Measurements from ENCODE around the gene PHEX. TPM values are rescaled to one million over a fixed set of nuclear protein-coding genes. Genes with fewer than 3 reads are reported as not detected.
"Not testable (repeated sequence)": the region's sequence is repeated elsewhere in the genome, so short reads cannot be mapped to it uniquely, and the experiment has no call there.

PHEX gene
- total RNA-seq, 1 donor from 2014 or later = 7.6 TPM

- Mint-ChIP-seq H3K4me3 (ENCODE audit: low read depth) (no peak overlapping the region), H3K27ac (no peak overlapping the region), H3K4me1 (ENCODE audit: low read depth) (no peaks in the 10 kb centered on the region), H3K27me3 (ENCODE audit: low read depth) (no peaks in the 10 kb centered on the region), H3K9me3 (no peaks in the 10 kb centered on the region), H3K36me3 (ENCODE audit: low read depth) (no peaks in the 10 kb centered on the region)
- DNase-seq (ENCODE audit: low spot score) = no peak
- intact Hi-C loops (cut with micrococcal nuclease) = no loop called here
Observed at GRCh38 chrX:22246620-22247019, 214.5 kb downstream of the PHEX start.

- Mint-ChIP-seq H3K9me3 (no peaks in the 10 kb centered on the region), H3K4me1 (ENCODE audit: low read depth) (no peaks in the 10 kb centered on the region), H3K4me3 (ENCODE audit: low read depth) (no peak overlapping the region), H3K27ac (no peak overlapping the region), H3K27me3 (ENCODE audit: low read depth) (no peaks in the 10 kb centered on the region), H3K36me3 (ENCODE audit: low read depth) (no peaks in the 10 kb centered on the region)
- DNase-seq (ENCODE audit: low spot score) = no peak
- intact Hi-C loops (cut with micrococcal nuclease) = no loop called here
Observed at GRCh38 chrX:22247169-22247568, 215.0 kb downstream of the PHEX start.

- Mint-ChIP-seq H3K4me3 (ENCODE audit: low read depth) (no peak overlapping the region), H3K27ac (no peak overlapping the region), H3K9me3 (no peaks in the 10 kb centered on the region), H3K4me1 (ENCODE audit: low read depth) (no peaks in the 10 kb centered on the region), H3K36me3 (ENCODE audit: low read depth) (no peaks in the 10 kb centered on the region), H3K27me3 (ENCODE audit: low read depth) (no peaks in the 10 kb centered on the region)
- intact Hi-C loops (cut with micrococcal nuclease) = no loop called here
- DNase-seq (ENCODE audit: low spot score) = no peak
Observed at GRCh38 chrX:22248401-22248800, 216.3 kb downstream of the PHEX start.

- Mint-ChIP-seq H3K4me1 (ENCODE audit: low read depth) (no peaks in the 10 kb centered on the region), H3K27me3 (ENCODE audit: low read depth) (no peaks in the 10 kb centered on the region), H3K27ac (no peak overlapping the region), H3K4me3 (ENCODE audit: low read depth) (no peak overlapping the region), H3K36me3 (ENCODE audit: low read depth) (no peaks in the 10 kb centered on the region), H3K9me3 (no peaks in the 10 kb centered on the region)
- intact Hi-C loops (cut with micrococcal nuclease) = no loop called here
- no peak for DNase-seq (ENCODE audit: low spot score)
Observed at GRCh38 chrX:22249371-22249770, 217.2 kb downstream of the PHEX start.

GRCh38 chrX:22268706-22269105, 236.6 kb downstream of the PHEX start:
- no peak for DNase-seq (ENCODE audit: low spot score)
- no peaks in the 10 kb centered on the region for H3K9me3 Mint-ChIP-seq
- no peaks in the 10 kb centered on the region for H3K36me3 Mint-ChIP-seq (ENCODE audit: low read depth)
- no peak overlapping the region for H3K4me3 Mint-ChIP-seq (ENCODE audit: low read depth)
- intact Hi-C loops (cut with micrococcal nuclease) = no loop called here
- H3K4me1 Mint-ChIP-seq (ENCODE audit: low read depth) = no peaks in the 10 kb centered on the region
- no peaks in the 10 kb centered on the region for H3K27me3 Mint-ChIP-seq (ENCODE audit: low read depth)
- H3K27ac Mint-ChIP-seq = no peak overlapping the region

GRCh38 chrX:22272613-22273012, 240.5 kb downstream of the PHEX start, which contains the start of gene CBLL2:
TSS of gene CBLL2 (plus strand) at chrX:22272913. CDS start at chrX:22272992, 79 bp downstream.
- no peak within 1 kb of the TSS for H3K4me3 Mint-ChIP-seq (ENCODE audit: low read depth)
- no peaks in the 10 kb centered on the region for H3K36me3 Mint-ChIP-seq (ENCODE audit: low read depth)
- no peak within 1 kb of the TSS for H3K27ac Mint-ChIP-seq
- no peaks in the 10 kb centered on the region for H3K4me1 Mint-ChIP-seq (ENCODE audit: low read depth)
- H3K27me3 Mint-ChIP-seq (ENCODE audit: low read depth) = no peaks in the 10 kb centered on the region
- DNase-seq (ENCODE audit: low spot score) = no peak
- H3K9me3 Mint-ChIP-seq = no peaks in the 10 kb centered on the region
- intact Hi-C loops (cut with micrococcal nuclease) = no loop called here

GRCh38 chrX:22273714-22274317, 241.7 kb downstream of the PHEX start:
- Mint-ChIP-seq H3K27me3 (ENCODE audit: low read depth) (no peaks in the 10 kb centered on the region), H3K9me3 (no peaks in the 10 kb centered on the region), H3K36me3 (ENCODE audit: low read depth) (no peaks in the 10 kb centered on the region), H3K4me3 (ENCODE audit: low read depth) (no peak overlapping the region), H3K4me1 (ENCODE audit: low read depth) (no peaks in the 10 kb centered on the region), H3K27ac (no peak overlapping the region)
- intact Hi-C loops (cut with micrococcal nuclease) = no loop called here
- no peak for DNase-seq (ENCODE audit: low spot score)

- intact Hi-C loops (cut with micrococcal nuclease) = no loop called here
- no peak for DNase-seq (ENCODE audit: low spot score)
- Mint-ChIP-seq H3K4me3 (ENCODE audit: low read depth) (no peak overlapping the region), H3K27ac (no peak overlapping the region), H3K36me3 (ENCODE audit: low read depth) (no peaks in the 10 kb centered on the region), H3K4me1 (ENCODE audit: low read depth) (no peaks in the 10 kb centered on the region), H3K9me3 (no peaks in the 10 kb centered on the region), H3K27me3 (ENCODE audit: low read depth) (no peaks in the 10 kb centered on the region)
Observed at GRCh38 chrX:22276781-22277180, 244.7 kb downstream of the PHEX start.

- Mint-ChIP-seq H3K4me1 (ENCODE audit: low read depth) (no peaks in the 10 kb centered on the region), H3K9me3 (no peaks in the 10 kb centered on the region), H3K4me3 (ENCODE audit: low read depth) (no peak overlapping the region), H3K27me3 (ENCODE audit: low read depth) (no peaks in the 10 kb centered on the region), H3K27ac (no peak overlapping the region), H3K36me3 (ENCODE audit: low read depth) (no peaks in the 10 kb centered on the region)
- no peak for DNase-seq (ENCODE audit: low spot score)
- intact Hi-C loops (cut with micrococcal nuclease) = no loop called here
Observed at GRCh38 chrX:22278375-22278774, 246.2 kb downstream of the PHEX start.

- H3K27me3 Mint-ChIP-seq (ENCODE audit: low read depth); H3K9me3 Mint-ChIP-seq; H3K27ac Mint-ChIP-seq; H3K4me3 Mint-ChIP-seq (ENCODE audit: low read depth); H3K36me3 Mint-ChIP-seq (ENCODE audit: low read depth); H3K4me1 Mint-ChIP-seq (ENCODE audit: low read depth); DNase-seq (ENCODE audit: low spot score); intact Hi-C loops (cut with micrococcal nuclease): not testable (repeated sequence)
Observed at GRCh38 chrX:22289209-22289608, 257.1 kb downstream of the PHEX start.

GRCh38 chrX:22296871-22297270, 264.7 kb downstream of the PHEX start:
- H3K27ac Mint-ChIP-seq = no peak overlapping the region
- no peaks in the 10 kb centered on the region for H3K4me1 Mint-ChIP-seq (ENCODE audit: low read depth)
- no peaks in the 10 kb centered on the region for H3K36me3 Mint-ChIP-seq (ENCODE audit: low read depth)
- no peaks in the 10 kb centered on the region for H3K27me3 Mint-ChIP-seq (ENCODE audit: low read depth)
- no peak overlapping the region for H3K4me3 Mint-ChIP-seq (ENCODE audit: low read depth)
- DNase-seq (ENCODE audit: low spot score) = no peak
- no peaks in the 10 kb centered on the region for H3K9me3 Mint-ChIP-seq
- intact Hi-C loops (cut with micrococcal nuclease) = no loop called here

- intact Hi-C loops (cut with micrococcal nuclease) = no loop called here
- H3K9me3 Mint-ChIP-seq = no peaks in the 10 kb centered on the region
- no peak for DNase-seq (ENCODE audit: low spot score)
- H3K4me3 Mint-ChIP-seq (ENCODE audit: low read depth) = no peak overlapping the region
- no peak overlapping the region for H3K27ac Mint-ChIP-seq
- H3K36me3 Mint-ChIP-seq (ENCODE audit: low read depth) = no peaks in the 10 kb centered on the region
- H3K4me1 Mint-ChIP-seq (ENCODE audit: low read depth) = no peaks in the 10 kb centered on the region
- no peaks in the 10 kb centered on the region for H3K27me3 Mint-ChIP-seq (ENCODE audit: low read depth)
Observed at GRCh38 chrX:22300130-22300529, 268.0 kb downstream of the PHEX start.

Data from activated T-helper 2 cell treated with anti-CD3 and anti-CD28 coated beads, Interferon-gamma antibody, Interleukin-2, Interleukin-4, amounts not matched to agents 10 μg/mL and 5 μg/mL and 100 μg/mL, durations not matched to agents 14 hours and 24 hours and 36 hours (primary cell).